Posterior vena cava (tissue), 2 donors: ENCODE results near the gene PRKAR2B. TPM values are rescaled to one million over a fixed set of nuclear protein-coding genes. Genes with fewer than 3 reads are reported as not detected.
"Not testable (repeated sequence)": the region's sequence is repeated elsewhere in the genome, so short reads cannot be mapped to it uniquely, and the experiment has no call there.

Experiments
- DNase-seq: peaks from one replicate; pipeline ENCODE4 v3.0.0-alpha.2; 2020; ENCODE audit warnings: low spot score
- intact Hi-C, 2 donors: fragments of 100-400 bp; cut with DNase I; formaldehyde crosslinking; loops; one replicate each; pipeline versions ENCODE4 v1.14.1 to v1.14.2; 2022 to 2023
- total RNA-seq, 2 donors: library from RNA; stranded (reverse); fragmentation: NEBNext Ultra II Directional; extraction: Animal tissue kit (Norgen Biotek cat#: 25700); gene quantifications; one replicate each; pipeline ENCODE4 v1.2.1, GENCODE V29; 2021
- donor health status: DM: yes; HTN: yes; CAD: no.
- donor health status: DM: yes; HTN: yes; CAD: no.

The PRKAR2B gene
- total RNA-seq, 2 donors from 2014 or later, result 4.7 to 5.8 TPM

- intact Hi-C loops, result no loop called here
- no peak for DNase-seq
Observed at GRCh38 chr7:107045980-107046379, 1.5 kb downstream of the PRKAR2B start.

DNA sequence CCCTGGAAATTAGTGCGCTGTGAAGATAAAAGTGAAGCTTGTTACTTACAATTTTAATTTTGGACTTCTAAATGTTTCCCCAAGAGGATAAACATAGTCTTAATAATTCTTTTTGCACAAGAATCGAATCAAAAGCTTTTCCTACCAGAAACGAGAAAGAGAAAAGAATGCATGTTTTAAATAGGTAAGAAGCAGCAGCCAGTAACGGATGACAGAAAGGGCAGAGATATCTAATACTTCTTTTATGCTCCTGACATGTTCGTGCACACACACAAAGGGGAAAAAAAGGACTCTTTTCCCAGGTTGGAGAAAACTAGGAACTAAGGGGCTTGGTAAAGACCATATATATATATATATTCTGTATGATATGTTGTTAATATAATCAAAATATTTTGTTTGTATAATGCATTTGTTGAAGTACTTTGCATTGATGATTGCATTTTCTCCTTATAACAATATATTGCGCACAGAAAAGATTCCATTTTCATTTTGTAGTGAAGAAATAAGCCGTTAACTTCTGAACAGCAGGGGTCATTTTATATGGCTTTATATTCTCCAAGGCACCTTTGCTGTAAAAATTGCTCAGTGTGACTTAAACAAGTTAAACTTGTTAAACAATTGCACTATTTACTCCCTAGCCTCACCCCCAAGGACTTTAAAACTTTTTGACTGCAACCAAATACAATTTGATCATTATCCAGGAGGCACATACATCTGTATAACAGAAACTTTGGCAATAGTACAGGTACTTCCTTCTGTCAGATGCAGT lies 2.2 kb downstream of the PRKAR2B start:
- intact Hi-C loops, result no loop called here
- no peak for DNase-seq

GRCh38 chr7:107047902-107048782 lies 3.6 kb downstream of the PRKAR2B start:
- intact Hi-C loops, result no loop called here
- no peak for DNase-seq

DNA sequence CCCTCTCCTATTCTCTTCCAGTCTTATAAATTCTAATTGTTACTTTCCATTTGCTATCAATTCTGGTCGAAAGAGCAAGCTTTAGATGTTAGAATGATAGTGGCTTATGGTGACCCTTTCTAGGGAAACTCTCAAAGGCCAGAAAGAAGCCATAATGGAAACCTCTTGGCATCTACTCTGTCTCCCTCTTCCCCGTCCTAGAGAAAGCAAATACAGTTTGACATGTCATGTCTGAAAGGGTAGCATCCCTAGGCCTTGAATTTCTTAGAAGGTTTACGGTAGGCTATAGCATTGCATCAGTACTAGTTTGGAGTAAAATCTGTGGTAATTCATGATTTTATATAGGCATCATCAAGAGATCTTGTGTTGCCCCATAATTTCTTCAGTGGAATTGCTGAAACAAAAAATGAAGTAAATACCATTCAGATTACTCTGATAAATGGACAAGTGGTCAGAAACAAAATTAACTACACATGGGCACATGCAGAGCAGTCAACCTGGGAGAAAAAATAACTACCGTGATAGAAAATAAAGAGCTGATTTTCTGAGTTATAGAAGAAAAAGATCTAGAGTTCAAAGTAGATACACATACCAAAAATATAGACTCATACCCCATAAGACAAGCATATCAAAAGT lies 4.4 kb downstream of the PRKAR2B start:
- intact Hi-C loops, result no loop called here
- DNase-seq, result no peak

GRCh38 chr7:107049480-107049879 lies 5.0 kb downstream of the PRKAR2B start:
- intact Hi-C loops, result no loop called here
- no peak for DNase-seq

DNA sequence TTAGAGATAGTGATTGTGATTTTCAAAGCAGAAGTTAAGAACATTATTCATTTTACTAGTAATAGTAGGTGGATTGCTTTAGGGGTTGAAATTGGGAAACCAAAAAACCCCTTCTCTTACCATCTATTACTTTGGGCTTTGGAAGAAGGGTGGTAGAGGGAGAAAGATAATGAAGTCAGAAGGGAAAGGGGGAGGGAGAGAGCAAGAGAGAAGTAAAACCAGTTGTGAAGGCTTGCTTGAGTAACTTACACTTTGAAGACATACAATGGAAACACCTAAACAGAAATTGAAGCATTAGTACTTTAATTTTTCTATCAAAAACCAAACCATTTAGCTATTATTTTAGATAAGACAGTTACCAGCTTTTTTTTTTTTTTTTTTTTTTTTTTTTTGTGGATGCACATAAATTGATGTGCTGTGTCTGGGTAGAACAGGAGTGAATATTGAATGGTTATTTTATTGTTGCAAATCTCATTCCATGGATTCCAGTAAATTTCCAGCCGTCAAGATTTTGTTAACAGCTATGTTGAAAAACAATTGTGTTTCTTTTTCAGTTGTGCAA lies 5.5 kb downstream of the PRKAR2B start:
- intact Hi-C loops, result no loop called here
- no peak for DNase-seq

DNA sequence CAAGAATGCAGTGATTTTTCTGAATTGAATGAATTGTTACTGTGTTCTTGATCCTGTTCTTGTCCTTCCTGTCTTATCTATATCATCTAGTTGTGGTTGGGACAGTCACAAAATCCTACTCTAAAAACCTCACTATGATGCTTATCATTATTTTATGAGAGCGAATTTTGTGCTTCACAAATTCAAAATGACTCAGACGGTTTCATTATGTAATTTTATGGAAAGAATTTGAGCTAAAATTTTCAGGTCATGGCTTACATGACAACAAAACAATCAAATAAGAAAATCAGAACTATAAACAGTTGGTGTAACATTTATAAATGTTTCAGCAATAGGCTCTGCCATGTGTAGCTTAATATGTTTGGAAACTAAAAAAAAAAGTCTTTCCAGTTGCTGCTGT lies 6.9 kb downstream of the PRKAR2B start:
- no peak for DNase-seq
- intact Hi-C loops, result no loop called here

DNA sequence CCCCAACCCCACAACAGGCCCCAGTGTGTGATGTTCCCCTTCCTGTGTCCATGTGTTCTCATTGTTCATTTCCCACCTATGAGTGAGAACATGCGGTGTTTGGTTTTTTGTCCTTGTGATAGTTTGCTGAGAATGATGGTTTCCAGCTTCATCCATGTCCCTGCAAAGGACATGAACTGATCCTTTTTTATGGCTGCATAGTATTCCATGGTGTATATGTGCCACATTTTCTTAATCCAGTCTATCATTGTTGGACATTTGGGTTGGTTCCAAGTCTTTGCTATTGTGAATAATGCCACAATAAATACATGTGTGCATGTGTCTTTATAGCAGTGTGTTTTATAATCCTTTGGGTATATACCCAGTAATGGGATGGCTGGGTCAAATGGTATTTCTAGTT lies 10.5 kb downstream of the PRKAR2B start:
- DNase-seq, intact Hi-C loops: not testable (repeated sequence)

- intact Hi-C loops, DNase-seq: not testable (repeated sequence)
Observed at GRCh38 chr7:107056058-107056457, 11.6 kb downstream of the PRKAR2B start.

DNA sequence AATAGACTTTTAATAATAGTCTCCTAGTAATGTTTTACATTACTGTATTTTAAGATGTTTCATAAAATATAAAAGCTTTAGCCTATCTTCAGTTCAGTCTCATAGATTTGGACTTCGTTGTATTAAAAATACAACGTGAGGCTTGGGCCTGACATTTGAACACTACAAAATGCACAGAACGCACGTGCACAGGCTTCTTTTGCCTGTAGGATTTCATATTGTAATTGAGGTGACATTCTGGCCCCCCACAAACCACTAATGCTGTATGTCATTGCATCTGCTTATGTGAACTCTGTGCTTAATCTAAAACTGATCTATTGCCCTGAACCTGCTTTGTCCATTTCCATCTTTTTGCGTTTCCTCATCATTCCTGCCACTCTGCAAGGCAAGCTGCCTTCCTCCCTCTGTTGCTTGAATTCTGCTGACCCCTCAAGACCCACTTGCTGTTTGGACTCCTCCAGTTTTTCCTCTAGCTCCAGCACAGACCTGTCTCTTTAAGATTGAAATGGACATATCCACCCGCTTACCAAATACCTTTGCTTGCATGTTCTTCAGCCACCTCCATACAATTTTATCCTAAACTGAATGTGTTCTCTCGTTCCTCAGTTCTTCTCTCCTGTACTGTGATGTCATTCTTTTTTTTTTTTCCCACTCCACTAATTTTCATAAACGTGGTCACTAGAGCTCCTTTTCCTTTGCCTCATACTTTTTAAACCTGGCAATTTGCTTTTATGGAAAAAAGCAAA lies 12.4 kb downstream of the PRKAR2B start:
- no peak for DNase-seq
- intact Hi-C loops, result no loop called here

GRCh38 chr7:107057474-107057833 lies 12.9 kb downstream of the PRKAR2B start:
- no peak for DNase-seq
- intact Hi-C loops, result no loop called here

DNA sequence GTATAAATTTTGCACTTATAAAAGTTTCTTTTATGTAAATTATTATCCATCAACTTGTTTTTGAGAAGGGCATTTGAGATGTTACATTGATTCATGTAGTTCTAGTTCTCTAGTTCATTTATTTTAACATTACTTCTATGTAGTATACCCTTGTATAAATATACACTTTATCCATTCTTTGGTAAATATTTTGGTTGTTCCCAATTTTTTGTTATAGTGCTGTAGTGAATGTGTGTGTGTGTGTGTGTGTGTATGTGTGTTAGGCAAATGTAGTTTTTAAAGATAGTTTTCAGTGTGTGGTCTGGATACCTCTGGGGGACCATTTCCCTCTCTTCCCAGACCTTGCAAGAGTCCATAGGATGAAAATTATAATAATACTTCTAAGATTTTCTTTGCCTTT lies 15.0 kb downstream of the PRKAR2B start:
- DNase-seq, result no peak
- intact Hi-C loops, result no loop called here

DNA sequence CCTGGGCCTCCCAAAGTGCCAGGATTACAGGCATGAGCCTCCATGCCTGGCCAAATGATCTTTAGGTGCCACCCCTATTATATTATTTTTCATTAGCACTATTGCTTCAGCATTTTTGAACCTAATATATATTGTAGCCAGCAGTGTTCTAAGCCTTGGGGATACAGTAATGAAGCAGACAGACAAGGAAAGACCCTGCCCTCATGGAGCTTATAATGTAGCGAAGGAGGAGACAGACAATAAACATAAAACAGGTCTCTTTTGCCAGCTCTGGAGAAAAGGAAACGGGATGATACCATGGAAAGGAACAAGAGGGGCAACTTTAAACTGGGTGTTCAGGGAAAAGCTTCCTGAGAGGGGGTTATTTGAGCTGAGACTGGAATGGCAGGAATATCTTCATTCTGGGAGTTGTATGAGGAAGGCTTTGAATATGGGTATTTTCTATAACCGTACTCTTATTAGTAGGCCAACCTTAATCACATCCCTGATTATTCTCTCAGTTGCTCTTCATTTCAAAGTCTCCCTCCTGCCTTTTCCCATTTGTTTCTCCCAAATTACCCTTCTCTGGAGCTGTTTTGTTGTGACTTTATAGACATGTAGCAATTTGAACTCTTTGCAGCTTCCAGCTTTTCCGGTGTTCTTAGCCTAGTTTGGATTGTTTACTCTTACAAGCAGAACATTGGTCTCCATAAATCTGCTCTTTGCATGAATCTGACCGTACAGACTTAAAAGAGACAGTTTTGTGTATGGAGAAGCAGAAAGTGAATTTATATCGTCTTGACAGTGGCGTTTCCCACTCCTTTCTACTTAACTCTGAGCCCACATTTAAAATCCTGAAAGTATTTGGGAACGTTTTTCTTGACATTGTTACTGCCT lies 19.0 kb downstream of the PRKAR2B start:
- intact Hi-C loops, result no loop called here
- DNase-seq, result no peak

GRCh38 chr7:107064255-107064654 lies 19.8 kb downstream of the PRKAR2B start:
- intact Hi-C loops, result no loop called here
- DNase-seq, result no peak

- DNase-seq, result no peak
- intact Hi-C loops, result no loop called here
Observed at GRCh38 chr7:107065929-107066247, 21.4 kb downstream of the PRKAR2B start.

GRCh38 chr7:107068156-107068555 lies 23.7 kb downstream of the PRKAR2B start:
- no peak for DNase-seq
- intact Hi-C loops, result no loop called here

DNA sequence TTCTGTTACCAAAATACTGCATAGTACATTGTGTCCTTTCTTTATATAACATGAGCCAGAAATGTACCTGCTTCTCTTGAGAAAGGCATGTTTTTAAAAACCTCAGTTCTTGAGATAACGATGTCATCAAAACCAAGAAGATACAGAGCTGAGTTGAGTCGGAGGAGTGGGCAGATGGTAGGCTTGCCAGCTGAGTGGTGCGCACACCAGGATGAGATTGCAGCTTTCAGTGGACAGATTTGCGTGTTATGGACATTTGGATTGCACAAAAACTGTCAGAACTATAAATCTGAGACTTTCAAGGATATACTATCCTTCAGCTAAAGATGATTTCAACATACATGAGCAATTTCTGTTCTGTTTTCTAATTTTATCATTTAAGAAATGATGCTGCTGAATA lies 25.0 kb downstream of the PRKAR2B start:
- no peak for DNase-seq
- intact Hi-C loops, result no loop called here

- intact Hi-C loops, result no loop called here
Observed at GRCh38 chr7:107070710-107071109, 26.2 kb downstream of the PRKAR2B start.

More at GRCh38 chr7:107070710-107071109, 26.2 kb downstream of the PRKAR2B start:
- no peak for DNase-seq
